OCI-LY3 (cell line): ENCODE measurements around the gene ZNF512.

Source experiments
- H2AFZ ChIP-seq: fragments of 200-600, 300-600 bp; shearing (Covaris generic); 2 replicates; pipeline ENCODE4 v1.6.0; 2014; ENCODE audit warnings: antibody characterized with exemption, low read depth, low read length
- H3K27ac ChIP-seq: fragments of 200-600, 300-600 bp; sonication (generic); 2 replicates; pipeline ENCODE4 v1.5.1; 2014; ENCODE audit warnings: mild to moderate bottlenecking, low read length, moderate library complexity, mixed read lengths
- H3K27me3 ChIP-seq: fragments of 200-600, 300-600 bp; sonication (generic); 2 replicates; pipeline ENCODE4 v1.6.1; 2014; ENCODE audit warnings: low read depth, low read length, mixed read lengths
- H3K36me3 ChIP-seq: fragments of 200-600, 300-600 bp; sonication (generic); replicated peaks from 2 replicates; pipeline ENCODE3; 2014; ENCODE audit warnings: low read depth, low read length, mixed read lengths
- H3K4me1 ChIP-seq: fragments of 300-600, 200-600 bp; sonication (generic); 2 replicates; pipeline ENCODE4 v1.6.1; 2014; ENCODE audit warnings: low read length, mixed read lengths
- H3K4me2 ChIP-seq: fragments of 200-600, 300-600 bp; sonication (generic); 2 replicates; pipeline ENCODE4 v1.6.1; 2014; ENCODE audit warnings: low read length, mixed read lengths
- H3K4me3 ChIP-seq: fragments of 300-600, 200-600 bp; sonication (generic); 2 replicates; pipeline ENCODE4 v1.5.1; 2014; ENCODE audit warnings: antibody characterized with exemption, mild to moderate bottlenecking, low read length, moderate library complexity
- H3K79me2 ChIP-seq: fragments of 300-600, 200-600 bp; shearing (Covaris generic); 2 replicates; pipeline ENCODE4 v1.6.1; 2014; ENCODE audit warnings: mild to moderate bottlenecking, low read length, mixed read lengths
- H3K9ac ChIP-seq: fragments of 300-600, 200-600 bp; shearing (Covaris generic); 2 replicates; pipeline ENCODE4 v1.6.0; 2014; ENCODE audit warnings: mild to moderate bottlenecking, low read length, moderate library complexity
- H3K9me3 ChIP-seq: fragments of 200-600, 300-600 bp; shearing (Covaris generic); 2 replicates; pipeline ENCODE4 v1.6.1; 2014; ENCODE audit warnings: low read length, mixed read lengths; ENCODE audit not compliant: insufficient read depth
- H4K20me1 ChIP-seq: fragments of 200-600, 300-600 bp; sonication (generic); 2 replicates; pipeline ENCODE4 v1.6.1; 2016; ENCODE audit warnings: low read length, mixed read lengths; ENCODE audit not compliant: insufficient read depth
- EZH2phosphoT487 ChIP-seq: fragments of 200-600 bp; shearing (Covaris generic); IDR thresholded peaks from 2 replicates; pipeline ENCODE4 v1.6.1; 2018; ENCODE audit warnings: antibody characterized with exemption, mixed run types, low read depth
- TF ChIP-seq, protein P1 (sequence below): fragments of 200-600, 300-600 bp; sonication (generic); IDR thresholded peaks from 2 replicates; pipeline ENCODE4 v1.5.1; 2014; ENCODE audit warnings: antibody characterized with exemption, low read length, low read depth

The ZNF512 gene

DNA sequence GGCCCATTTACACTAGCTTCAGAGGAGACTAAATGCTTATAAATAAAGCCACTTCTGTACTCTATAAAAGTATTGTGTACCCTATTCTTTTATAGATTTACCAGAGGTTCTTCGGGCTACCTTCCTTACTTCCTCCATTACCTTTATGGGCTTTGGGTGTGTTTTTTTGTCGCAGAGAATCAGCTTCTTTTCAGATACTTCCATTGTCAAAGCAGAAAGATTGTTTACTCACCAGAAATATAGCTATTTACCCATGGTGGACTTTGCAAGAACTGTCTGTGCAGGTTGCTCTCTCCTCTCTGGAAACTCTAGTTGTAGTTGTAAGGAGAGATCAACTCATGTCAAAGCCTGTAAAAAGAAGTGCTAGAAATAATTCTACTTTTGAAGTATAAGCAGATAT lies 31.1 kb downstream of the ZNF512 start:
- H3K4me2 ChIP-seq, result no peak overlapping the region
- TF ChIP-seq, protein P1, sequence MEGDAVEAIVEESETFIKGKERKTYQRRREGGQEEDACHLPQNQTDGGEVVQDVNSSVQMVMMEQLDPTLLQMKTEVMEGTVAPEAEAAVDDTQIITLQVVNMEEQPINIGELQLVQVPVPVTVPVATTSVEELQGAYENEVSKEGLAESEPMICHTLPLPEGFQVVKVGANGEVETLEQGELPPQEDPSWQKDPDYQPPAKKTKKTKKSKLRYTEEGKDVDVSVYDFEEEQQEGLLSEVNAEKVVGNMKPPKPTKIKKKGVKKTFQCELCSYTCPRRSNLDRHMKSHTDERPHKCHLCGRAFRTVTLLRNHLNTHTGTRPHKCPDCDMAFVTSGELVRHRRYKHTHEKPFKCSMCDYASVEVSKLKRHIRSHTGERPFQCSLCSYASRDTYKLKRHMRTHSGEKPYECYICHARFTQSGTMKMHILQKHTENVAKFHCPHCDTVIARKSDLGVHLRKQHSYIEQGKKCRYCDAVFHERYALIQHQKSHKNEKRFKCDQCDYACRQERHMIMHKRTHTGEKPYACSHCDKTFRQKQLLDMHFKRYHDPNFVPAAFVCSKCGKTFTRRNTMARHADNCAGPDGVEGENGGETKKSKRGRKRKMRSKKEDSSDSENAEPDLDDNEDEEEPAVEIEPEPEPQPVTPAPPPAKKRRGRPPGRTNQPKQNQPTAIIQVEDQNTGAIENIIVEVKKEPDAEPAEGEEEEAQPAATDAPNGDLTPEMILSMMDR, result no peak
- no peak for TF ChIP-seq EZH2phosphoT487
- no peaks in the 10 kb centered on the region for H3K4me1 ChIP-seq
- no peaks in the 10 kb centered on the region for H3K9me3 ChIP-seq
- no peaks in the 10 kb centered on the region for H3K79me2 ChIP-seq
- no peaks in the 10 kb centered on the region for H3K27me3 ChIP-seq
- H3K36me3 ChIP-seq, result peaks cover 46% of the 10 kb centered on the region
- no peak overlapping the region for H2AFZ ChIP-seq
- no peak overlapping the region for H3K27ac ChIP-seq
- no peak overlapping the region for H3K9ac ChIP-seq
- no peaks in the 10 kb centered on the region for H4K20me1 ChIP-seq
- H3K4me3 ChIP-seq, result no peak overlapping the region

DNA sequence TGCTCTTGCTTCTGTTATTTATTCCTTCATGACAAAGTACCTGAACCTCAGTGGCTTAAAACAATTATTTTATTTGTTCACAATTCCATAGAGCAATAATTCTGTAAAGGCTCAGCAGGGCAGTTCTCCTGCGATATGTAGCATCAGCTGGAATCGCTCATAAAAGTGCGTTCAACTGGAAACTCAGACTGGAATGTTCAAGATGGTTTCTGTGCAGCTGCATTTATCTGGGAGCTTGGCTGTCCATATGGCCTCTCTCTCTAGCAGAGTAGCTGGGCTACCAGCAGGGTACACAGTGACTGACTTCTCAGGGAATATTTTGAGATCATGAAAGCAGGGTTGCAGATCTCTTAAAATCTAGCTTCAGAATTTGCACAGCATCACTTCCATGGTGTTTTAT lies 32.5 kb downstream of the ZNF512 start:
- Histone ChIP-seq H3K9ac (no peak overlapping the region), H3K27me3 (no peaks in the 10 kb centered on the region), H3K4me3 (no peak overlapping the region), H3K27ac (no peak overlapping the region), H4K20me1 (no peaks in the 10 kb centered on the region), H3K36me3 (peaks cover 44% of the 10 kb centered on the region), H3K4me1 (no peaks in the 10 kb centered on the region), H3K79me2 (no peaks in the 10 kb centered on the region), H2AFZ (no peak overlapping the region), H3K4me2 (no peak overlapping the region), H3K9me3 (no peaks in the 10 kb centered on the region)
- TF ChIP-seq, protein P1, result no peak
- no peak for TF ChIP-seq EZH2phosphoT487

DNA sequence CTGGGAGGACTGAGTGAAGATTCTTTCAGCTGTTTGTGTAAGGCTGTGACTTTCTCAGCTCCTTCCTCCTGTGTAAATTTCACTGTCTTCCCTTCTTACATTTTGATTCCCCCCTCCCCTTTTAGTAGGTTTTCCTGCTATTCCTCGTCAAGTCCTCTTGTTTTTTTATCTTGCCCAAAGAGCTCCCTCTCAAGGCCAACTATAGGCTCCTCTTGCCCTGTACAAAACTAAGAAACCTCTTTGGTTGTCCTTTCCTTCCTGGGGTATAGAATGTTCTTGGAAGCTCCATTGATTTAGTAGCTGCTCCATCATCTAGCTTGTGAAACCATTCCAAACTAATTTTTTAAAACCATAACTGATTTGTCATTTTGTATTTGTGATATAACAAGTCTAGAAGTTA lies 38.7 kb downstream of the ZNF512 start:
- H3K4me2 ChIP-seq, result no peak overlapping the region
- no peak overlapping the region for H3K4me3 ChIP-seq
- H3K9ac ChIP-seq, result no peak overlapping the region
- H3K27ac ChIP-seq, result no peak overlapping the region
- H3K36me3 ChIP-seq, result peaks cover 46% of the 10 kb centered on the region
- no peak overlapping the region for H2AFZ ChIP-seq
- peaks cover 15% of the 10 kb centered on the region for H3K4me1 ChIP-seq
- H3K79me2 ChIP-seq, result no peaks in the 10 kb centered on the region
- H3K27me3 ChIP-seq, result no peaks in the 10 kb centered on the region
- H4K20me1 ChIP-seq, result no peaks in the 10 kb centered on the region
- no peaks in the 10 kb centered on the region for H3K9me3 ChIP-seq
- no peak for TF ChIP-seq EZH2phosphoT487
- TF ChIP-seq, protein P1, result peak; percentile 7; the same call in 1 of the 2 replicates

DNA sequence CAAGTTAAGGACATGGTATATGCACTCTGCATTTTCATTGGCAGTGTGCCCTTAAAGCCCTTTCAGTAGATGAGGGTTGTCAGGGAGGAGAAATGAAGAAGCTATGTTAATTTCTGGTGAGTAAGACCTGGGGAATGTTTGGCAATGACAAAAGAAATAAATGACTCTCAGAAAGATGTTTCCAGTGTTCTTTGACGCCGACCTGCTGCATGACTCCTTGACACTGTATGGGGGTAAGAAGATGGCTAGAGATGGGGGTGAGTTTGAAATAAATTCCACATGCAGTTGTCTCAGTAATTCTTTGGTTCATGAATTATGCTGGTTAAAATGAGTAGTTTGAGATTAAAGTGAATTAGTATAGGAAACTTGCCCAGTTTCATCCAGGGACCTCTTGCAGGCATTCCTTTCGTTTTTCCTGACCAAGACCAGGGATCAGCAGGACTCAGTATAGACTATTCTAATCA lies 40.1 kb downstream of the ZNF512 start:
- Histone ChIP-seq H3K27ac (no peak overlapping the region), H3K9me3 (no peaks in the 10 kb centered on the region), H3K36me3 (peaks cover 35% of the 10 kb centered on the region), H4K20me1 (no peaks in the 10 kb centered on the region), H3K4me2 (no peak overlapping the region), H3K27me3 (no peaks in the 10 kb centered on the region), H3K9ac (no peak overlapping the region), H3K4me1 (peaks cover 20% of the 10 kb centered on the region), H2AFZ (no peak overlapping the region), H3K4me3 (no peak overlapping the region), H3K79me2 (no peaks in the 10 kb centered on the region)
- no peak for TF ChIP-seq EZH2phosphoT487
- TF ChIP-seq, protein P1, result no peak
